ENCODE data around the gene PDC.

DNA sequence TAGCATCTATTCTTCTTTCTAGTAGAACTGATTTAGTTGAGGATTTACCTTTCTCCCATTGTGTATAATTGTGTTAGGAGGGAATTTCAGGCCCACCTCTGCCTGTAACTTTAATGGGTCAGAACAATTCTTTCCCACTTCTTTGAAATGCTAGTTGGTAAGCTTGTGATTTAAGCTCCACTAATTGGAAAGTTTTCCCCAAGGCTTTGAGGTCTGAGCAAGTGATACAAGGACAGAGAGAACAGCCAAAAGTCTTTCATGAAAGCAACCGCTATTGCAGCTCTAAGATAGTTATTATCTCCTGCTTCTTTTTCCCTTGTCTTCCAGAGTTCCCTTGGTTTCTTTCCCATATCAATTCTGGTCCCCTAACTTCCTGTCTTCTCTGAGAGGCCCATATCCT is 38.7 kb upstream of the PDC start:
- TF ChIP-seq CTCF (IDR thresholded peaks at IDR 0.05): no peak
- no peak for TF ChIP-seq POLR2A (IDR thresholded peaks at IDR 0.05)
- TF ChIP-seq POLR2AphosphoS5 (IDR thresholded peaks at IDR 0.05; ENCODE audit: insufficient read depth in 1 of 2, low read depth in 1 of 2): no peak

All from vagina (tissue), 2 donors.